Measurements from ENCODE around the gene LAD1.

- TF ChIP-seq POLR2AphosphoS5 (IDR thresholded peaks at IDR 0.05; ENCODE audit: insufficient read depth in 1 of 2, low read depth in 1 of 2) (no peak), CTCF (IDR thresholded peaks at IDR 0.05) (no peak)
Measured at GRCh38 chr1:201389051-201389450, 10.1 kb downstream of the LAD1 start.

All from vagina (tissue), 2 donors.